HG03103 (cell line): Measurements from ENCODE around the gene TNFRSF8.

Experiments
- ATAC-seq: cut with Tn5 transposase; IDR thresholded peaks from one replicate; pipeline ENCODE4 v1.9.1; 2021; ENCODE audit warnings: low read depth; ENCODE audit not compliant: unreplicated experiment

The TNFRSF8 gene

DNA sequence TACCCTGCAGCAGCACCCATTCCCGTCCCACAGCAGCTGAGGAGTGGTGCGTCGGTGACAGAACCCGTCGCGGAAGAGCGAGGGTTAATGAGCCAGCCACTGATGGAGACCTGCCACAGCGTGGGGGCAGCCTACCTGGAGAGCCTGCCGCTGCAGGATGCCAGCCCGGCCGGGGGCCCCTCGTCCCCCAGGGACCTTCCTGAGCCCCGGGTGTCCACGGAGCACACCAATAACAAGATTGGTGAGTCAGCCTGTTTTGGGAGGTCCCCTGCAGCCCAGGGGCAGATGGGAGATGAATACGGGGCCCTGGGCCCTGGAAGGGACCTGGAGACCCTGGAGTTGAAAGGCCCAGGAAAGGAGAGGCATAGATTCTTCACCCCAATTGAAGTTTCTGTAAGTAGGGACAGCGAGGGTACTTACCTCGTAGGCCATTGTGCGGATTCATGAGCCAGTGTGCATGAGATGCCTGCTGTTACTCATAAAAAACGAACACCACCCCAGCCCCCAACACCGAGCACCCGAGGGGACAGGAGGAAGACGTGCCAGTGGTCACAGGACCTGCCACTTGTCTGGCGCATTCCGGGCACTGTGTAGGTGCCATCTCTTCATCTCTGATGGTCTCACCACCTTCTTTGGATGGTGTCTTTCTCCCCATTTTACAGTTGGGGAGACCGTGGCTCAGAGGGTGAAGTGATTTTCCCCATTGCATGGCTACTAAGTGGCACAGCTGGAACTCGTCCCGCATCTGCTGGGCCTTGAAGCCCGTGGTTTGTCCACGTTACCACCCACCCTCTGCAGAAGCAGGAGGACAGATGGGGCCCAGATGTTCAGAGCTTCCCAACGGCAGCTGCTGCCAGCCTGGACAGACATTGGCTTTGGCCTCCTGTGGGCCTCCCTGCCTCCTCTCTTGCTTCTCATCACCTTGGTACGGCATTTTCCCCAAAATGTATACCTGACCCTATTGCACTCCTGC, 75.4 kb downstream of the TNFRSF8 start:
- no peak for ATAC-seq

- no peak for ATAC-seq
These were observed 76.9 kb downstream of the TNFRSF8 start for GRCh38 chr1:12140016-12140415.

DNA sequence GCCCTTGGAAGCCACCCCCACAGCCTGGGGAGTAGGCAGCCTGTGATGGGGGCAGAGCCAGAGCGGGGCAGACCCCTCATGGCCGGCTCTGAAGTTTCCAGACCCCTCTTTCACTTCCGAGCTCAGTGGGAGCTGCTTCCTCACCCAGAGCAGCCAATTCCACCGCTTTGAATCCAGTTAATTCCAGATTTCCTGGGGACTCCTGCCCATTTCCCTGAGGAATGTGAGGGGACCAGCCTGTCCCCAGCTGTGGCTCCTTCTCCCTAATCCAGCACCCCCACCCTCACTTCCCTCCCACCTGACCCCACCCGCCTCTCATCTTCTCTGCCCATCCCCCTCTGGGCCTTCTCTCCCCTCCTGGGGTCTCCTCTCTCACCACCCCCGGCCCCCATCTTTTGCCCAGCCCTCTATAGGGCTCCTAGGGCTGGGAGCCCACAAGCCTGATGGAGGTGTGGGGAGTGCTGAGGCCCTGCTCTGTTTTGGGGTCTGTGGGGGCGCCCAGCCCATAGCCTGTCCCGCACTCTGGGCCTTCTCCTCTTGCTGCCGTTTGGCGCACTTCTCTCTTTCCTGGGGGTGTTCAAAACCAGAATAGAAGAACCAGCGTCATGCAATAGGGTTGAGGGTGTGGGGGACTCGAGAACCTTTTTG, 77.5 kb downstream of the TNFRSF8 start:
- no peak for ATAC-seq

DNA sequence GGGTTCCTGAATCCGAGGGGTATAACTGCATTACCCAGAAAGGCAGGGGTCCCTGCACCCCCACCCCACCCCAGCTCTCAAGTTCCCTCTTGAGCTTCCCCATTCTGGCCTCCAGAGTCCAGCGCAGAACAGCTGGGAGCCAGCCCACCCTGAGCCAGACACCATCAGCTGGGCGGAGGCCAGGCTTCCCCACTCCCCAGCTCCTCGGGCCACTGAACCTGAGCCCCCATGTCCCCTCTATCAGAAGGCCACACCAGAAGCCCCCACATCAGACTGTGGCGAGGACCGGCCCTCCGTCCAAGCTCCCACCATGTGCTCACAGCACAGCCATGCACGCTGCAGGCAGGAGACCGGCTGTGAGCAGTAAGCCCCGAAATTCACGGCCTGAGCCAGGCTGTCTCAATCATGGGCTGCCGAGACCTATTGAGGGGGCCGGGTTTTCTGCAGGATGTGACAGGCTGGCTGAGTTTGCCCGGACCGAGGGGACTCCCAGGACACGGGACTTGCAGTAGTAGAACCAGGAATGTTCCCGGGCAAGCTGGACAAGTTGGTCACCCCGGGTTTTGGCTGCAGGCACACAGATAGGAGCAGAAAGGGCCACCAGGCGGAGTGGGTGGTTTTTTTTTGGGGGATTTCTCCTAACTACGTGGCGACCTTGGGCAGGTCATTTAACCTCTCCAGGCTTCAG, 78.2 kb downstream of the TNFRSF8 start:
- no peak for ATAC-seq

DNA sequence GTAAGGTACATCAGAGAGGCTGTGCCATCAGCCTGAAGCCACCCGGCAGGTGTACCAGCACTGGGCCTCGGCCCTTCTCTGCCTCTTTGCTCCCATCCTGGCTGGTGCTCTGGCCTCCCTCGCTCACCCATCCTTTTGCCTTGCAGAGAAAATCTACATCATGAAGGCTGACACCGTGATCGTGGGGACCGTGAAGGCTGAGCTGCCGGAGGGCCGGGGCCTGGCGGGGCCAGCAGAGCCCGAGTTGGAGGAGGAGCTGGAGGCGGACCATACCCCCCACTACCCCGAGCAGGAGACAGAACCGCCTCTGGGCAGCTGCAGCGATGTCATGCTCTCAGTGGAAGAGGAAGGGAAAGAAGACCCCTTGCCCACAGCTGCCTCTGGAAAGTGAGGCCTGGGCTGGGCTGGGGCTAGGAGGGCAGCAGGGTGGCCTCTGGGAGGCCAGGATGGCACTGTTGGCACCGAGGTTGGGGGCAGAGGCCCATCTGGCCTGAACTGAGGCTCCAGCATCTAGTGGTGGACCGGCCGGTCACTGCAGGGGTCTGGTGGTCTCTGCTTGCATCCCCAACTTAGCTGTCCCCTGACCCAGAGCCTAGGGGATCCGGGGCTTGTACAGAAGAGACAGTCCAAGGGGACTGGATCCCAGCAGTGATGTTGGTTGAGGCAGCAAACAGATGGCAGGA, 79.2 kb downstream of the TNFRSF8 start:
- no peak for ATAC-seq

DNA sequence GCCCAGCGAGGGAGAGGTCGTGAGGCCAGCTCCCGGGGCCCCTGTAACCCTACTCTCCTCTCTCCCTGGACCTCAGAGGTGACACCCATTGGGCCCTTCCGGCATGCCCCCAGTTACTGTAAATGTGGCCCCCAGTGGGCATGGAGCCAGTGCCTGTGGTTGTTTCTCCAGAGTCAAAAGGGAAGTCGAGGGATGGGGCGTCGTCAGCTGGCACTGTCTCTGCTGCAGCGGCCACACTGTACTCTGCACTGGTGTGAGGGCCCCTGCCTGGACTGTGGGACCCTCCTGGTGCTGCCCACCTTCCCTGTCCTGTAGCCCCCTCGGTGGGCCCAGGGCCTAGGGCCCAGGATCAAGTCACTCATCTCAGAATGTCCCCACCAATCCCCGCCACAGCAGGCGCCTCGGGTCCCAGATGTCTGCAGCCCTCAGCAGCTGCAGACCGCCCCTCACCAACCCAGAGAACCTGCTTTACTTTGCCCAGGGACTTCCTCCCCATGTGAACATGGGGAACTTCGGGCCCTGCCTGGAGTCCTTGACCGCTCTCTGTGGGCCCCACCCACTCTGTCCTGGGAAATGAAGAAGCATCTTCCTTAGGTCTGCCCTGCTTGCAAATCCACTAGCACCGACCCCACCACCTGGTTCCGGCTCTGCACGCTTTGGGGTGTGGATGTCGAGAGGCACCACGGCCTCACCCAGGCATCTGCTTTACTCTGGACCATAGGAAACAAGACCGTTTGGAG, 80.0 kb downstream of the TNFRSF8 start:
- ATAC-seq = no peak

GRCh38 chr1:12143631-12144155, 80.6 kb downstream of the TNFRSF8 start:
- ATAC-seq = no peak

GRCh38 chr1:12144236-12144635, 81.1 kb downstream of the TNFRSF8 start:
- ATAC-seq = no peak

- ATAC-seq = no peak
These were observed 81.9 kb downstream of the TNFRSF8 start for GRCh38 chr1:12144969-12145368.

- ATAC-seq = no peak
These were observed 82.7 kb downstream of the TNFRSF8 start for GRCh38 chr1:12145616-12146342.

- no peak for ATAC-seq
These were observed 83.4 kb downstream of the TNFRSF8 start for GRCh38 chr1:12146343-12147112.

GRCh38 chr1:12147201-12147701, 84.1 kb downstream of the TNFRSF8 start:
- ATAC-seq = no peak

DNA sequence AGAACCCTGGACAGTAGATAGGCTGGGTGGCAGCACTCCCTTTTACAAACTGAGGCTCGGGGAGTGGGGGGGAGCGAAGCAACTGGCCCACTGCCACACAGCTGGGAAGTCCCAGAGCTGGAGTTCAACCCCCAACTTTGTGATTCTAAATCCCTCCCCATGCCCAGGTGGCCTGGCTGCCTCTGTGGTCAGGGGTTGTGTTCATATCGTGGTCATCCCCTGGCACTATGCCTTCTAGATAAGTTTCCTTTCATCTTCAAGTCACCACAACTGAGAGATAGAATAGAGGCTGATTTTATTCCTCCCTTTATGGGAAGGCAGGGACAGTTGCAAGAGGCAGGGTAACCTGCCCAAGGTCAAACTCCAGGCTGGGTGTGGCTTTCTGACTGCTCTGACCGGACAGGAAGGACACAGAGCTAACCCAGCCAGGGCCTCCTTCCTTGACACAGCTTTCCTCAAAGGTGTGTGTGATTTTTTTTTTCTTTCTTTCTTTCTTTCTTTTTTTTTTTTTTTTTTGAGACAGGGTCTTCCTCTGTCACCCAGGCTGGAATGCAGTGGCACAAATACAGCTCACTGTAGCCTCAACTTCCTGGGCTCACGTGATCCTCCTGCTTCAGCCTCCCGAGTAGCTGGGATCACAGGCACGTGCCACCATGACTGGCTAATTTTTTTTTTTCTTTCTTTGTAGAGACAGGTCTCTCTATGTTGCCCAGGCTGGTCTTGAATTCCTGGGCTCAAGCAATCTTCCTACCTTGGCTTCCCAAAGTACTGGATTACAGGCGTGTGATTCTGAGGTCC, 85.3 kb downstream of the TNFRSF8 start:
- ATAC-seq = no peak

GRCh38 chr1:12148958-12149790, 86.1 kb downstream of the TNFRSF8 start:
- ATAC-seq = no peak

GRCh38 chr1:12149791-12150175, 86.7 kb downstream of the TNFRSF8 start:
- ATAC-seq = no peak

GRCh38 chr1:12150456-12151200, 87.5 kb downstream of the TNFRSF8 start:
- ATAC-seq = no peak
